Activated gamma-delta T cell treated with anti-CD3 and anti-CD28 coated beads, Interleukin-2, amount 50 U/mL, for 16 hours (primary cell): ENCODE data around the gene SP140.
"Not testable (repeated sequence)": the region's sequence is repeated elsewhere in the genome, so short reads cannot be mapped to it uniquely, and the experiment has no call there.

ENCODE experiments used
- DNase-seq: peaks from one replicate; pipeline ENCODE4 v3.0.0-alpha.2; 2020; ENCODE audit warnings: low read depth

SP140 gene

DNA sequence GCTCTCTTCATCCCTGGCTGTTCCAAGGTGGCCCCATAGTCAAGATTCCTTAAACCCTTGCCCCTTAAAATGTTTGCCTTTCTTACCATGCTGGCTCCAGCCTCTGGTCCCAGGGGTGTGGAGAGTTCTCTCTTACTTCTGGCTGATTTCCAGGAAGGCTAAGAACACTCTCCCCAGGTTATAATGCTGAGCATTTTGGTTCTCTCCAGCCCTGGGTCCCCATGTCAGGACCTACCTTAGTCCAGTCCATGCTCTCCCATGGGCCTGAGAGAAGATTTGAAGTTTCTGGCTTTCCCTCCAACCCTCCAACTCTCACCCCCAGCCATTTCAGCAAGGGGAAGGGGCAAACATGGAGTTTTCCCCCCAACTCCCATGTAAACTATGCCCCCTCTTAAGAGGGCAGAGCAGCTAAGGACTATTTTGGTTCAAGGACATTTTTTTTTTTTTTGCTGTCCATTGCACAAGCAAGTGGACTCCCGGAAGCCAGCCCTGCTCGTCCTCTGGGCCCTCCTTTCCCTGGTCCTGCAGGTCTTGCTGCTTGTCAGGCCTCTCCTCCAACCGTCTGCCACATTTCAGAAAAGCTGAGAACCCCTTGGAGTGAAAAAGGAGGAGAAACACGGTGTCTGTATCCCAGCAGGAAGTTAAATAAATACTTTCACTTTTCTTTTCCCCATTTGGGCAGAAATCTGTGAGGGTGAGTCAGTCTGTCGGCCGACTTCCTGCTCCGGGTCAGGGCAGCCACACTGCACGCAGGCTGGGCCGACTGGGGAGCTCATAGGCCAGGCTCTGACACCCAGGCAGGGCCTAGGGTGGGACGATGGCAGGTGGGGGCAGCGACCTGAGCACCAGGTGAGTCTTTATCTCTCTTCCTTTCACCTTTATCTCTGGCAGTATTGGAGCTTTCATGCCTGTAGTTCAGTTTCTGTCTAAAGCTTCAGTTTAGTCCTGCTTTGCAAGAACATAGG, 101.2 kb downstream of the SP140 start, which contains the start of gene SP140L:
Gene SP140L (plus strand): TSS at position 741 of the 965 bp plus-strand sequence. CDS start 77 bp downstream, at position 818.
- DNase-seq, result peak; percentile 72

DNA sequence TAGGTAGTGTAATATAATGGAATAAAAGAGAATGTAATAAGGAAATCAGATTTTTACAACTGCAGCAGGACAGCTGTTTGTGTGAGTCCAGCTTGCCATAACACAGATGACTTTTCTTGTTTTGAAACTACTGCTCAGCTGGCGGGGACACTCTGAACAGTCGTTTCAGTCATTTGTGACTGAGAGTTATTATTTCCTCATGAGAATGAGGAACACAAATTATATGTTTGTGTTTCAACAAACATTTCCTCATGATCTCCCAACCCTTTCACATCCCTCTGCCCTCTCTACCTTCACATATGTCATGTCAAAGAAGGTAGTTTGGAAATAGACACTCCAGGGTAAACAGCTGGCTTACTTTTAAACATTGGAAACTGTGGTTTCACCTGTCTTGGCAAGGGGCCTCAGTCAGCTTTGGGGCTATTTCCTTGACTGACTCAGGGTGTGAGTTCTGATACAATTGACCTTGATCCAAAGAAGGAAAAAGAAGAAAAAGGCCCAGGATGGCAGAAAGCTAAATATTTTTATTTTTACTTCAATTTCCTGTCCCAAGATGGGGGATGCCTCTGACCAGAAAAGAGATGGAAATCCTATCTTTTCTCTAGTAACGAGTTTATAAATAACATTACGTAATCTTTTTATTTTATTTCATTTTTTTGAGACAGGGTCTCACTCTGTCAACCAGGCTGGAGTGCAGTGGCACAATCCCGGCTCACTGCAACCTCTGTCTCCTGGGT, 102.0 kb downstream of the SP140 start:
- no peak for DNase-seq

GRCh38 chr2:230328155-230328458, 102.6 kb downstream of the SP140 start:
- no peak for DNase-seq

- no peak for DNase-seq
These were observed 104.5 kb downstream of the SP140 start for GRCh38 chr2:230329946-230330605.

- DNase-seq, result no peak
These were observed 105.2 kb downstream of the SP140 start for GRCh38 chr2:230330725-230331124.

GRCh38 chr2:230335461-230335863, 109.9 kb downstream of the SP140 start:
- DNase-seq, result no peak

DNA sequence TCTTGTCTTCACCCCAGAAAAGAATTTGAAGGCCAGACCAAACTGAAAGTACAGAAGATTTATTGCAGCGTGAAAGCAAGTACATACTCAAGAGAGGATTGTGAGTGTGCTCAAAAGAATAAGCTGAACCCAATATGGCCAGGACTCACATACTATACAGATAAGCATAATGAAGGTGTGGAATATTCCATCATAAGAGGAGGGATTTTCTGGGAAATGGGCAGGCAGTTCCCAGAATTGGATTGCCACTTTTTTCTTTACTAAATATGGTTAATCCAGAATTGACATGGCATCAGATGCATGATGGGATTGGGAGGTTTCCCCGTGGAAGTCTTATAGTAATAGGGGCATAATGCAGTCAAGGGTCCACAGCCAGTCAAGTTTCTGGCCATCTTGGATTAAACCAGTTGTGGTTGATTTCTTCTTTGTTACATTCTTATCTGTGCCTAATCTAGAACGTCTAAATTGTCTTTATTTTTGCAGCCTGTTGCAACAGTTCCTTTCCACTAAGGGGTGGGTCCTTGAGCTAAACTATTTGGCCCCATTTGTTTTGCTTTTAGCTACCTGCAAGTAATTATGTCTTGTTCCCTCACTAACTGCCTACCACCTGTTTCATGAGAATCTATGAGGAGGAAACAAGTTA, 110.4 kb downstream of the SP140 start:
- DNase-seq, result no peak

GRCh38 chr2:230341936-230342528, 116.5 kb downstream of the SP140 start:
- DNase-seq, result not testable (repeated sequence)

DNA sequence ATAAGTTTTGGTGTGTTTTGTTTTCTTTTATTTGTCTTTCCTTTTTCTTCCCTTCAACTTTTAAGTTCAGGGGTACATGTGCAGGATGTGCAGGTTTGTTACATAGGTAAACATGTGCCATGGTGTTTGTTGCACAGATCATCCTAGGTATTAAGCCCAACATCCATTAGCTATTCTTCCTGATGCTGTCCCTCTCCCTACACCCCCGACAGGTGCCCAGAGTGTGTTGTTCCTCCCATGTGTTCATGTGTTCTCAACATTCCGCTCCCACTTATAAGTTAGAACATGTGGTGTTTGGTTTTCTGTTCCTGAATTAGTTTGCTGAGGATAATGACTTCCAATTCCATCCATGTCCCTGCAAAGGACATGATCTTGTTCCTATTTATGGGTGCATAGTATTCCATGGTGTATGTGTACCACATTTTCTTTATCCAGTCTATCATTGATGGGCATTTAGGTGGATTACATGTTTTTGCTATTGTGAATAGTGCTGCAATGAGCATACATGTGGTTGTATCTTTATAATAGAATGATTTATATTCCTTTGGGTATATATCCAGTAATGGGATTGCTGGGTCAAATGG, 117.6 kb downstream of the SP140 start:
- DNase-seq, result not testable (repeated sequence)

- no peak for DNase-seq
These were observed 118.2 kb downstream of the SP140 start for GRCh38 chr2:230343747-230344146.

GRCh38 chr2:230346465-230346864, 120.9 kb downstream of the SP140 start:
- DNase-seq, result no peak

DNA sequence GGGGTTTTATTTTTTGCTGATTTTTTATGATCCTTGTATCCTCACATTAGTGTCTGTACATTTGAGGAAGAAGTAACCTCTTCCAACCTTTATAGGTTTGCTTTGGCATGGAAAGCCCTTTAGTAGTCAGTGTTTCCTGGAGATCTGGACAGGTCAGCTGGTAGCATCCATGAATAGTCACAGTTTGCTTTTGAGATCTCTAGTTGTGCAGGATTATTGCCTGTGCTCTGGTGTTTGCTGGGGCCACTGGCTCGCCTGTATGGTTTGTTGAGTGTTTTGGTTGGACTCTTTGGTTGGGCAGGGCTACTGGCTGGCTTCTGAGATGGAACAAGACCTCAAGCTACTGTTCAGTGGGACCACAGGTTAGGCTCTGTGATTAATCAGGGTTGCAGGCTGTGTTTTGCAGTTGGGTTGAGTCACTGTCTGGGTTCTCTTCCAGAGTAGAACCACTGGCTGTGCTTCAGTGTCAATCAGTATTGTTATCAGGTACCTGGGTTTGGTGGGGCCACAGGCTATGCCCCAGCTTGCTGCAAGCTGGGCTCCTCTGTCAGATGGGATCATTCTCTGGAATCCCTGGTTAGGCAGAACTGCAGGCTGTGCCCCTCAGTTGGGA, 121.5 kb downstream of the SP140 start:
- DNase-seq, result no peak

GRCh38 chr2:230347659-230348305, 122.2 kb downstream of the SP140 start:
- no peak for DNase-seq

- DNase-seq, result no peak
These were observed 123.3 kb downstream of the SP140 start for GRCh38 chr2:230348787-230349186.

DNA sequence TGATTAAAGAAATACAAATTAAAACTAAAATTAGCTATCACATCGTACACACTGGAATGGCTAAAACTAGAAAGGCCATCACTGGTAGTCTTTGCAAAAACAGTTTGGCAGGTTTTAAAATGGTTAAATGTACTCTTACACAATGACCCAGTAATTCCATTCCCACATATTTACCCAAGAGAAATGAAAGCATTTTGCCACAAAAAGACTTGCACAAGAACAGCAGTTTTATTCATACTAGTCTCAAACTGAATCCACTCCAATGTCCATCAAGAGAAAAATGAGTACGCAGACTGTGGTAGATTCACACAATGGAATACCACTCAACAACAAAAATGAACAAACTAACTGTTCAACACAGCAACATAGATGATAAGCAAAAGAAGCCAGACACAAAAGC, 130.5 kb downstream of the SP140 start:
- no peak for DNase-seq

- DNase-seq, result no peak
These were observed 132.8 kb downstream of the SP140 start for GRCh38 chr2:230358305-230358704.

GRCh38 chr2:230360028-230360427, 134.5 kb downstream of the SP140 start:
- DNase-seq, result no peak

- DNase-seq, result no peak
These were observed 136.6 kb downstream of the SP140 start for GRCh38 chr2:230362030-230362691.
